GM21528 (cell line): ENCODE data around the gene KCNA10.

Experiments used
- ATAC-seq: cut with Tn5 transposase; IDR thresholded peaks from one replicate; pipeline ENCODE4 v1.9.1; 2021; ENCODE audit warnings: mild to moderate bottlenecking, moderate library complexity; ENCODE audit not compliant: unreplicated experiment, low FRiP score

The KCNA10 gene

DNA sequence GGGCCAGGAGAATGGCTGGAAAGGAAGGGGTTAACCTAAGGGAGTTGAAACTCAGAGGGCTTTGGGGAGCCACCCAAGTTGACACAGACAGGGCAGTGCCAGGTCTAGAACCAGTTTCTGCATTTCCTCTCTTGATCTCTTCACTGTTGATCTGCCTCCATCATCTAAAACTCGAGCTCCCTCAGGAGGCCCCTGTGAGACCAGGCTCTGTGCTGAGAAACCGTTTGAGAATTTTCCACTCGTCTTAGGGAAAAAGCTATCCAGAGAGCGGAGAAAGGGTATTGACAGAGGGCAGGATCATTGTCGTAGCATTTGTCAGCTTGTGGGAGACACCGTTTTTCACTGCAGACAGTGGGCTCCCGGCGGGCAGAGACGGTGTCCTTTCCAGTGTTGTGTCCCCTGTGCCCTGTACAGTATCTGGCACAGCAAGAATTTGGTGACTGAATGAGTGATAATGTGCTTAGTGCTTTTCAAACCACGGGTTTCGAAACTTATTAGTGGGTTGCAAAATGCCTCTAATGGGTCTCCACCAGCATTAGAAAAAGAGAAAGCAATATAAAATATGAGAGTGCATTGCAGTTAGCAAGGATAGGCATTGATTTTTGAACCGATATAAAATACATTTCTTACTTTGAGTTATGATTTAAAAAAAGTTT lies 36.9 kb downstream of the KCNA10 start:
- no peak for ATAC-seq

DNA sequence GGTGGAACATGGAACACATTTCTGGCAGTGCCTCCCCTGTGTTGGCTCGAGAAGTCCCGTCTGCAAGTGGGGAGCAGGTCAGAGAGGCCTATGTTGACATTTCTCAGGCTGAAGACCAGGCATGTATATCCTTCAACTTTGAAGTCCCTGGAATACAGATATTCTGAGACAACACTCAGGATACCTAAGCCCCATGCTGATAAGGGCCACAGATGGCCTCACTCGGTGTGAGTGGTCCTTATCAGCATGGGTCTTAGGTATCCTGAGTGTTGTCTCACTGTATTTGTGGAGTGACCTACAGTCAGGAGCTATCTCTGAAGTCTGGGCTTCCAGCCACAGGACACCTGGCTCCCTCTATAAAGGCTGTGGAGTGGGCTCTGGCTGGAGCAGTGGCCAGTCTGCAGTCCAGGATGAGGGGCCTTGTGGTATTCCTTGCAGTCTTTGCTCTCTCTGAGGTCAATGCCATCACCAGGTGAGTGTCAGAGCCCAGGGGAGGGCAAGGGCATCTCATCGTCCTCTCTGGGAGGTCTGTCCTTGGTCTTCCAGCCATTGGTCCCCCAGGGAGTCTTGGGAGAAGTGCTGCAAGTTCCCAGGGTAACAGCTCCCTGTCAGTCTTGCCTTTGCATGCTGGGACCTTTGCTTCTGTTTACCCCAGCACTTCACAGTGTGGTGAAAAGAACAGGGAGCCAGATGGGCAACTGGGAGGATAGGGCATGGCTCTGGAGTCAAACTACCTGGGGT lies 38.4 kb downstream of the KCNA10 start:
- no peak for ATAC-seq

GRCh38 chr1:110478886-110479285 lies 40.1 kb downstream of the KCNA10 start:
- no peak for ATAC-seq

DNA sequence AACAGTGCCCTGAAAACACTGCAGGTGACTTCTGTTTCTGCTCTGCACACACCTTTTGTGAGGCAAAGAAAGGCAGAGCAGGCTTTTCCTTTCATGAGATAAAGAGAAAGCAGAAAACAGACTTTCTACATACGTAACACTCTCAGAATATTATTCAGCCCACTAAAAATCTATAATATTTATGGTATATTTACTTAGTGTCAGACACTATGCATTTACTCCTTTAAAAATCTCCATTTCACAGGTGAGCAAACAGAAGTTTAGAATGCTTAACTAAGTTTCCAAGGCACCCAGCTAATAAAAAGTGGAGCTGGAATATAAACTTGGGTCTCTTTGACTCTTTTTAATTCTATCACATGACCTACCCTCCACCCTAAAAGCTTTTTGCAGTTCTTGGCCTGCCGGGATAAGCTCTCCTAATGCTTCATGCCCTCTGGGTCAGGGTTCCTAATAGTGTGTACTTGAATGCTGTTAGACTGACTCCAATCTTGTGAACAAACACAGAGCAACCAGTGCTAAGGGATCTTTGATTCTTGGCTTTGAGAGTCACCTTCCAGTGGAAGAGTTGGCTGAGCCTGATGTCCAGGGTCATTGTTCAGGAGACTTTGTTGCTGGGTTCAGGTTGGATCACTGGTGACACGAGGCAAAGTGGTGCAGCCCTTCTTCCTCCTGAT lies 40.9 kb downstream of the KCNA10 start:
- ATAC-seq = no peak

DNA sequence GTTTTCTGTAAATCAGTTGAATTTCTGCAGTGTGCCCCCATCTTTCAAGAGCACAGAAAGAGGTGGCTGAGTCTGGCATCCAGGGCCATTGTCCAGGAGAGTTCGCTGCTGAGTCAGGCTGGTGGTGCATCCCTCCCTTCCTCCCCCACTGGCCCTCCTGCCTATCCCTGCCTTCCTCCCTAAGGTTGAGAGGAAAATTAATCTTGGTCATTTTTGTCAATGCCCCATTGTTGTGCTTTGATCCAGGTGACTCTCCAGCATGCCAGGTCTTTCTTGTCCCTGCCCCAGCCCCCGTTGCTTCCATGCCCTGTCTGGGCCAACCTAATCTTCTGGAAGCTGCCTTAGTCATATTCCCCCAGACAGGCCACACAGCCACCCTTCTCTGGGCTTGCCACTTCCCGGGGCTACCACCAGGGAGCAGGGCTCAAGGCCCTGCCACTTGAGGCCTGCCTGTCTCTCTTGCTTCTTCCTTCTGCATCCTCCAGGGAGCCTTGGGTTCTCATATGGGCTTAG lies 41.5 kb downstream of the KCNA10 start:
- ATAC-seq = no peak

- ATAC-seq = no peak
Measured at GRCh38 chr1:110477041-110477440, 41.9 kb downstream of the KCNA10 start.

- ATAC-seq = no peak
Measured at GRCh38 chr1:110476028-110476765, 42.8 kb downstream of the KCNA10 start.

DNA sequence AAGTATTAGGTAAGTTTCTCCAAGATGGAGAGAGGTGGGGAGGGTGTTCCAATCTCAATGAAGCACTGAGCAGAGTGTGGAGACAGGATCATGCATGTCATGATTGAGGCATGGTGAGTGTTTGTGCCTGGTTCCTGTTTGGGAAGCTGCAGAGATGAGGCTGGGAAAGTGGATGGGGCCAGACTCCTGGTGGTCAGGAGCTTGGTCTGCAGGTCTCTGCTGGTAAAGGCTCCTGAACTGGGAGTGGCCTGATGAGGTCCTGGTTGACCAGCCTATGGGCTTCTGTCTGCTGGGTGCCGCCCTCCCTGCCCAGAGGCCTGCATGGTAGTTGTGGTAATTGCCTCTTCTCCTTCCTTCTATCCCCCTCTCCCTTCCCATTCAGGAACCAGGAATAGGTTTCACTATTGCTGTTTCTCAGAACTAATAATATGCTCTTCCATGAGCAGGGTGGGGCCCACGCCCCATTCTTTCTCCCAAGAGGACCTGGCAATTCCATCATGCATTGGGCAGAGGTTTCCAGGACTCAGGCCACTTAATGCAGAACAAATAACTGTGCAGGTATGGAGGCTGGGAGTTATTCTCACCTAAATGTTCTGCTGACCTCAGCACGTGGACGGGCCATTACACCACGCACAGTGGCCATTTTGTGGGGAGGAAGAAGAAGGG lies 43.5 kb downstream of the KCNA10 start:
- no peak for ATAC-seq

- ATAC-seq = no peak
Measured at GRCh38 chr1:110474444-110474843, 44.5 kb downstream of the KCNA10 start.

DNA sequence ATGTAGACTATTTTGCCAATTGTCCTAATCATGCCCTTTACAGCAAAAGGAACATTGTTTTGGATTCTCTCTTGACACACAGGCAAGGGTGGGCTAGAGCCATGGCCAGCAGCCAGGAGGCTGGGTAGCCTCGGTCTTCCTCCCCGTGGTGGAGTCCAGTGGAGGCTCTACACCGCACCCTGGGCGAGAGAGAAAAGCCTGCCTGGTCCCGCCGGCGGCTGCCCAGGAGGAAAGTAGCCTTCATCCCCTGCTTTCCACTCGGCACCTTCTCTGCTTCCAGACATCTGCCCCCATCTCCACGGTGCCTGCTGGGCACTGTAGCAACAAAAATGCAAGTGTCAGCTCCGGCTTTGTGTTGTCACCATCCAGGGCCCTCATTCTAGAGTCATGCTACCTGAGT lies 46.4 kb downstream of the KCNA10 start:
- no peak for ATAC-seq

DNA sequence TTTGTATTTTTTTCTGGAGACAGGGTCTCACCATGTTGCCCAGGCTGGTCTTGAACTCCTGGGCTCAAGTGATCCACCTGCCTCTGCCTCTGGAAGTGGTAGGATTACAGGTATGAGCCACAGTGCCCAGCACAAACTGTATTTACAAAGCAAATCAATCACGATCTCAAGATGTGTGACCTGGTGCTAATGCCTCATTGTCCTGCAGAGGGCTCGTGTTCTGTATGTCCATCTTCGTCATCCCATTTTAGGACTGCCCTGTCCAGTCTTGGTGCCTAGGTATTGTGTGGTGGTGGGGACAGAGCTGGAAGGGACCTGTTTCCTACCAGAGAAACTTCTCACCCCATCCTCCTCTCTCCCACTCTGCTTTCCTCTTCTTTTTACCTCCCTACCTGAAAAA lies 47.8 kb downstream of the KCNA10 start:
- ATAC-seq = no peak
